ENCODE data around the gene MCTP1. TPM values are rescaled to one million over a fixed set of nuclear protein-coding genes. Genes with fewer than 3 reads are reported as not detected.

Gene MCTP1
- total and polyA plus RNA-seq, 2 of the 8 experiments (the other 6 are each of a cell fraction or from before 2014, with no cell fraction given), result 0.56 to 3.4 TPM

GRCh38 chr5:95152131-95152530 is 132.8 kb downstream of the MCTP1 start:
- Histone ChIP-seq H3K4me1 (replicated peaks in 1 of 4; ENCODE audit: control insufficient read depth in 3 of 4, insufficient read depth in 4 of 4, low read length in 3 of 4) (no peaks in the 10 kb centered on the region), H3K23me2 (ENCODE audit: low read depth, low read length) (no peaks in the 10 kb centered on the region), H3K9me3 (ENCODE audit: insufficient read depth in 2 of 2, low read depth in 1 of 2, low read length in 1 of 2) (no peaks in the 10 kb centered on the region; a peak in 1 of 4 replicates), H3K79me1 (ENCODE audit: low read depth, low read length) (no peaks in the 10 kb centered on the region), H3K14ac (ENCODE audit: insufficient read length) (no peak overlapping the region), H2AFZ (ENCODE audit: low read length) (no peak overlapping the region), H3K27me3 (replicated peaks in 1 of 4; ENCODE audit: control insufficient read depth in 3 of 4, extremely low read depth in 1 of 4, insufficient read depth in 3 of 4, low read length in 3 of 4) (no peaks in the 10 kb centered on the region), H3K79me2 (ENCODE audit: control insufficient read depth in 1 of 2, insufficient read depth in 2 of 2, low read length in 2 of 2) (no peaks in the 10 kb centered on the region), H3K18ac (ENCODE audit: extremely low read depth, low read length) (no peak overlapping the region), H4K20me1 (replicated peaks in 1 of 2; ENCODE audit: control insufficient read depth in 1 of 2, insufficient read depth in 2 of 2, low read length in 2 of 2) (no peaks in the 10 kb centered on the region), H4K8ac (ENCODE audit: extremely low read depth, insufficient read depth, low read length) (no peak overlapping the region), H3K56ac (replicated peaks; ENCODE audit: insufficient read length, low read depth, low read length) (no peak overlapping the region), H2BK5ac (ENCODE audit: low read depth, low read length) (no peak overlapping the region), H4K91ac (replicated peaks; ENCODE audit: insufficient read length, low read length) (no peak overlapping the region), H4K5ac (ENCODE audit: insufficient read length, low read depth, low read length) (no peak overlapping the region), H2AK5ac (ENCODE audit: low read depth, low read length) (no peak overlapping the region), H2BK15ac (ENCODE audit: low read length) (no peak overlapping the region), H3K4ac (replicated peaks; ENCODE audit: insufficient read length, low read depth, low read length) (no peak overlapping the region), H3K4me3 (ENCODE audit: extremely low read depth in 1 of 4, insufficient read depth in 2 of 4, low read depth in 3 of 4, low read length in 4 of 4) (no peak overlapping the region), H3K9ac (replicated peaks in 1 of 4; ENCODE audit: extremely low read depth in 1 of 4, low read depth in 3 of 4, low read length in 3 of 4) (no peak overlapping the region), H3K23ac (ENCODE audit: insufficient read length) (no peak overlapping the region), H3K4me2 (ENCODE audit: insufficient read depth in 1 of 2, low read depth in 2 of 2, low read length in 2 of 2) (no peak overlapping the region), H2BK120ac (replicated peaks; ENCODE audit: low read depth, low read length) (no peak overlapping the region), H2BK12ac (ENCODE audit: low read depth, low read length) (no peak overlapping the region), H3K27ac (ENCODE audit: low read depth, low read length) (no peak overlapping the region), H2BK20ac (ENCODE audit: low read length) (no peak overlapping the region), H3K36me3 (ENCODE audit: control insufficient read depth in 2 of 4, insufficient read depth in 4 of 4, low read length in 3 of 4) (no peaks in the 10 kb centered on the region)
- ChIA-PET POLR2A (ENCODE audit: partially characterized antibody) (no interaction called here), CTCF (ENCODE audit: partially characterized antibody) (interaction anchor here (0.8 kb wide), 1 partner anchor 56 kb away, joined by 3 read pairs; no protein-coding TSS in a partner anchor)
- WGBS, 2 experiments (ENCODE audit: extremely low coverage in 1 of 2, insufficient coverage in 1 of 2, insufficient read length in 1 of 2, insufficient replicate concordance in 2 of 2, low coverage in 1 of 2, low lambda C conversion rate in 2 of 2, missing lambda C conversion rate in 1 of 2), result 78% methylated on average over 1 of the region's 1 CpG; no CpG with 5 or more reads in 1 of the 2 experiments
- no peak for FAIRE-seq
- TF ChIP-seq CTCF (IDR thresholded peaks at IDR 0.05; ENCODE audit: control extremely low read depth in 1 of 3, insufficient read depth in 1 of 3, low read depth in 1 of 3, low read length in 3 of 3), result no peak
- no peak for TF ChIP-seq KDM1A (IDR thresholded peaks at IDR 0.05; ENCODE audit: borderline replicate concordance, low read length)
- TF ChIP-seq SP1 (IDR thresholded peaks at IDR 0.05; ENCODE audit: low read depth, low read length), result no peak
- DNase-seq (ENCODE audit: low read depth in 1 of 2, low spot score in 2 of 2), result no peak

All from H1 (cell line).